Right forelimb (tissue), 1 donor: ENCODE data around the gene PKNOX2.
A peak's percentile ranks its signal among the peaks of the same experiment; 100 is the strongest.

ENCODE experiments used
- DNase-seq: peaks from one replicate; pipeline ENCODE4 v3.0.0-alpha.2; 2018

The PKNOX2 gene, protein sequence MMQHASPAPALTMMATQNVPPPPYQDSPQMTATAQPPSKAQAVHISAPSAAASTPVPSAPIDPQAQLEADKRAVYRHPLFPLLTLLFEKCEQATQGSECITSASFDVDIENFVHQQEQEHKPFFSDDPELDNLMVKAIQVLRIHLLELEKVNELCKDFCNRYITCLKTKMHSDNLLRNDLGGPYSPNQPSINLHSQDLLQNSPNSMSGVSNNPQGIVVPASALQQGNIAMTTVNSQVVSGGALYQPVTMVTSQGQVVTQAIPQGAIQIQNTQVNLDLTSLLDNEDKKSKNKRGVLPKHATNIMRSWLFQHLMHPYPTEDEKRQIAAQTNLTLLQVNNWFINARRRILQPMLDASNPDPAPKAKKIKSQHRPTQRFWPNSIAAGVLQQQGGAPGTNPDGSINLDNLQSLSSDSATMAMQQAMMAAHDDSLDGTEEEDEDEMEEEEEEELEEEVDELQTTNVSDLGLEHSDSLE

DNA sequence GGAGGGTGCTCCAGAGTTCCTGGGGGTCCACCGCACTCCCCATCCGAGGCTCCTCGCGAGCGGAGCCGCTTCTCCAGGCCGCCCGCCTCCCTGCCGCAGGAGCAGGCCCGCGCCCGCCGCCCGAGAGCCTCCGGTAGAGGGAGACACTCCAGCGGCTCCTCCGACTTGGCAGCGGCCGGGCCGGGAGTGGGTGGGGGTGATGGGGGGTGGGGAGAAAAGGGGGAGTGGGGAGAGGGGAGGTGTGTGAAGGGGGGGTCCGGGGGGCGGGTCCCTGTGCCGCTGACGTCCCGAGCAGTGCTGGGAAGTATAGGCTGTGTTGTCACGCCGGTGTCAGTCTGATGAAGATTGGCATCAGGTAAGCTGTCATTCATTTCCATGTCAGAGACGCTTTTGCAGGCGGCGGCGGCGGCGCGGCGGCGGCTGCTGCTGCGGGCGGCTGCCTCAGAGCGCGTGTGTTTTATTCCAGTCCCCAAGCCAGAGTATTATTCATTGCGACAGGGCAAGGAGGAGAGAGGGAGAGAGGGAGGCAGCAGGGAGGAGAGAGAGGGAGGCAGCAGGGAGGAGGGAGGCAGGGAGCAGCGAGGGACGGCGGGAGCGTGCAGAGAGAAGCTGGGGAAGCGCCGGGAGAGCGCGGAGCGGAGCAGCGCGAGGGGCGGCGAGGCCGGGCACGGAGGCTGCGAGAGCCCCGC is at the start of gene PKNOX2:
TSS of gene PKNOX2 (plus strand) at position 330 of the 689 bp plus-strand sequence. CDS start 186,555 bp downstream, outside the sequence.
- DNase-seq = peak; percentile 94

DNA sequence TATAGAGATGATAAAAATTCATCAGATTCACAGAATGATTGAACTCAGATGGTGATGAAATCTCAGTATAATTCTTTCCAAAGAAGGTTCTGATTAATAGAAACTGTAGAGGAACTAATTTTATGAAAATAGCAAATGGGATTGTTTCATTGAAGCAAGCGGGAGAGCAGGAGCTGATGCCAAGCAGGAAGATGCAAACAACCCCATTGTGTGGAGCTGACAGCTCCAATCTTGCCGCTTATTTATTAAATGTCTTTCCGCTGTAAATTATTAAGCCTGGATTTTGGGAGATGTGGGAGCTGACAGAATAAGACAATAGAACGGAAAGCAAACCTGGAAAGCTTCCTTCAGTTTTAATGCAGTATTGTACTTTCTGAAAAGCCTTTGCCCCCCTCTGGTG is 47.1 kb upstream of the PKNOX2 start:
- no peak for DNase-seq

DNA sequence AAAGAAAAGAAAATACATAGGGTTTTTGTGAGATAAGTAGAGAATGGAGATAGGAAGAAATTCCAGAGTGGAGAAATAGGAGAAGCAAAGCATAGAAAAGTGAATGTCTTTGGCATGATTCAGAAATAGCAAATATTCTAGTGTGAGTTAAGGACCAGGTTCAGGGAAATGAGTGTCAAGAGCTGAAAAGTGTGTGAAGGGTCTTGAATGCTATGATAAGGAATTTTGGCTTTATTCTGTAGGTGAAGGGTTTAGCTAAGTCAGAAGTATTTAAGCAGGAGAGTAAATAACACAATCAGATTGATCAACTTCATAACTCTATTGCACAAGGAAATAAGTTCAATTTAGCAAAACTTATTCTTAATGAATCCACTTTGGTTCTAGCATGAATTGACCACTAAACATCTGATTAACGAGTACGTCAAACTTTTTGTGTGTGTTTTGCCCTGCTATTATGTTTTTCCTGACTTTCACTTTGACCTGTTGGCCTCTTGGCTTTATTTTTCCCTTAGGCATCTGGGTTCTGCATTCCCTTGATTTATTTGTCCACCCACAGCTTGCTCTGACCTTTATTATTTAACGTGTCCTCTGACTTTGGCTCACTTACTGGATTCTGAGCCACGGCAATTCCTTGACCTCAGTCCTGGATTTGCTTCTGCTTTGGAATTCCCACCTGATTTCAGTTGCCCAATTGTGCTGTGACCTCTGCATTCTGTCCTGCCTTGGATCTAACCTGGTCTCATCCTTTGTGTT is 41.2 kb upstream of the PKNOX2 start:
- no peak for DNase-seq

DNA sequence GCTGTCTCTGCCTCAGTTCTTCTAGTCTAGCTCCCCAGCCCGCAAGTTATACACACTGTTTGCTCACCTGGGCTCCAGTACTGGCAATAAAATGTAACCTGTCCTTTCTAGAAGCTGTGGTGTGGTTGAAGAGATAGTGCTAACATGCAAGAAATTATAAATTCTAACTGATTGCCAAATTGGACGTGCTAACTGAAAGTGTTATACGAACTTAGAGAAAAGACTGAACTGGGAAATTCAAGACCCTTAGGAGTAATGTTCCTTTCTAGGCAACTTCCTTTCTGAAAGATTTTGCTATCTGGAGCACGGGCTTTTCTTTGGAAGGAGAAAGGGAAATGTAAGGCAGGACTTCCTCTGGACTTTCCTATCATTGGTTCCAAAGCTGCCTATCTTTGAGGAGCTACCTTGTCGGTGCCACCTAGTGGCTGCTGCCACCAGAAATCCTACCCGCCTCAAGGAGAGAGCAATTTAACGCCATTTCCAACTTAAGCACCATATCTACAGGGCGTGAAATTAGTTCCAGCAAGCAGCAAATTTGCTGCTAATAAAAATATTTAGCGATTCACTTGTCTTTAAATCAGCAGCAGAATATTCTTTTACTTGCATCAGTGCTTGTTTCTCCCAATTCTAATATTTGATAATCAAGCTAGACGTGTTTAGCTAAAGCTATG is 40.5 kb upstream of the PKNOX2 start:
- no peak for DNase-seq

DNA sequence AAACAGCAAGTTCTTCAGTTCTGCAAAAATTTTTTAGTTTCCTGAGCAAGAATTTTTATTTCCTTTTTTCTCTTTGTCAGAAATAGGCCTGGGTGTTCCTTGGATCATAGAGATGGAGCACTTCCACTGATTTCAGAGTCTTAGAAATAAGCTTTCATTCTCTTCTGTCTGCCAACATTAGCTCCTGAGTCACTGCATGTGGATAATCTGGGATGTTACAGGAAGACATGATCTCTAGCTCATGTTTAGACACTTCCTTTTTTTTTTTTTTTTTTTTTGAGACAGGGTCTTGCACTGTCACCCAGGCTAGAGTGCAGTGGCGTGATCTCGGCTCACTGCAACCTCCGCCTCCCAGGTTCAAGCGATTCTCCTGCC is 39.9 kb upstream of the PKNOX2 start:
- no peak for DNase-seq

DNA sequence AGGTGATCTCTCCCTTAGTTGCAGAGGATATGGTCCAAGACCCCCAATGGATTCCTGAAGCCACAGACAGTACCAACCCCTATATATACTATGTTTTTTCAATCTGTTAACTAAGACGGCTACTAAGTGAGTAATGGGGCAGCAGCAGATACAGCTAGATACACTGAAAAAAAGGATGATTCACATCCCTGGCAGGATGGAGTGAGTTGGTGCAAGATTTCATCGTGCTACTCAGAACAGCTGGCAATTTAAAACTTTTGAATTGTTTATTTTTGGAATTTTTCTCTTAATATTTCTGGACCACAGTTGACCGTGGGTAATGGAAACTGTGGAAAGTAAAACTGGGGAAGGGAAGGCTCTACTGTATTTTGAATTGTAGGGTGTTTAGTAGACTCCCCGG is 36.1 kb upstream of the PKNOX2 start:
- DNase-seq = no peak

DNA sequence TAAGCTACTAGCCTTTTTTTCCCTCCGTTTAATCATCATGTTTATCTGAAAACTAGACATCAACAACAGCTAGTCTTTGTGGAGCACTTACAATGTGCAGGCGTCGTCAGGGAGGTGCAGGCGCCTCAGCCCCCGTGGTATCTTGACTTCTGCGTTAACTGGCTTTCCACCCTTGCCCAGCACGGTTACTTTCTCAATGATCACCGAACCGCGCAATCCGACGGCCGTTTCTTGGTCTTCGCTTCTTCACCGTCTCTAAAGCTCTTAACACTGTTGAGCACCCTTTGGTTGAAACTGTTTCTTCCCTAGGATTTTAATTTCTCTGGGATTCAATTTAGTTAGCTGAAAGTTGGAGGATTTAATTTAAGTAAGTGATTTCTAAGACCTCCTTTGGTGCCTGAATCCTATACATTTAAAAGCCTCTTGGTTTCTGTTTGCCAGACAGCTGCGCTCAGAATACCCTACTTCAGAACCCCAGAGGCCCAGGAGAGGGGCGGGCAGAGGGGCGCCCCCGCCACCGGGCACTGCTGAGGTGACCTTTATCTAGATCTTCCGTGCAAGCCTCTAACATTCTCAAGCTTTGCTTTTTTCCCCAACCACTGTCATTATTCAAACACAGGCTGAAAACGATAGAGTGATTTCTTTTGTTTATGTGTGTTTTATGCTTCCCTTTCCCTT is 35.1 kb upstream of the PKNOX2 start:
- DNase-seq = no peak

DNA sequence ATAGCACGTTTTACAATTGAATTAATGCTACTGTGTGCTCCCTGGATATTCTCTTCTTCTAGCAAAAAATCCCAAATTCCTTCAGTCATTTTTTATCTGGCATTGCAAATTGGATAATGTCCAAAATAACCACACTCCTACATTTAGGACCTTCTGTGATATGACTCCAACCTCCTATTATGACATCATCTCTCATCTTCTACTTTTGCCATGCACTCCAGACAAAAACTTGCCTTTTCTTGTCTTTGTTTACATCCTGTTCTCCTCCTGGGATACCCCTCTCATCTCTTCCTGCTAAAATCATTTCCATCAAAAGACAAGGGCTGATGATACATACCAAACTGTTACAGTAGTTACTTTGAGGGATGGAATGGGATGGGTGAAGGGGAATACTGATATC is 32.5 kb upstream of the PKNOX2 start:
- no peak for DNase-seq

DNA sequence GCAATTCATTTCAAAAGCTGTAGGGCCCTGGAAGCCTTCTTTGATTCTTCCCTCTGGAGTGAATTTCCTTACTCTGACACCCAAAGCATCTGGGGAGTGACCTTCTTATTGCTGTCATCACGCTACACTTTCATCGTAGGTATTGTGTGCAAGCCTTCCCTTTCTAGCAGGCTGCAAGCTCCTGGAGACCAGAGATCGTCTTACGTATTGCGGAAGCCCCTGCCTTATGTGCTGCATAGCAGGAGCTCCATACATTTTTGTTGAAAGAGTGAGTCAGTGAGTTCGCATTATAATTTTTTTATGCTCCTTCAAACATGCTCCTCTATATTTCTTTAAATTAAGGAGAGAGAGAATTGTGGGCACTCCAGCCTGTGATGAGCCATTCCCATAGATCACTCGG is 32.0 kb upstream of the PKNOX2 start:
- no peak for DNase-seq

DNA sequence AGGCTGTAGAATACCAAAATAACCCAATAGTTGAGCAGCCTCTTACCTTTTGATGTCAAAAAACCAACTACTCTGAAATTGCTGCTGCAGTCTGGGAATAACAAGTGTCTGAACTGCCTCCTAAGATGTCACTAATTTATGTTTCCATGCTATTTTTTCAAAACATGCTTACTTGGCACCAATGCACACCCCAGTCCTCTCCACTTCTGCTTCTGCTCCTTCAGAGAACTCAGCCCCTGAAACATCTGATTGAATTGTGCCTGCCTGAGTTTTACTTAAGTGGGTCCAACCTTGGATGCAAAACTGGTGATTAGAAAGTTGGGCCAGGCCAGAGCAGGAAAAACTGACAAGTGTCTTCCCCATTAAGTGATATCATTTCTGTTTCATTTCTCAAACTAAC is 28.6 kb upstream of the PKNOX2 start:
- DNase-seq = no peak

DNA sequence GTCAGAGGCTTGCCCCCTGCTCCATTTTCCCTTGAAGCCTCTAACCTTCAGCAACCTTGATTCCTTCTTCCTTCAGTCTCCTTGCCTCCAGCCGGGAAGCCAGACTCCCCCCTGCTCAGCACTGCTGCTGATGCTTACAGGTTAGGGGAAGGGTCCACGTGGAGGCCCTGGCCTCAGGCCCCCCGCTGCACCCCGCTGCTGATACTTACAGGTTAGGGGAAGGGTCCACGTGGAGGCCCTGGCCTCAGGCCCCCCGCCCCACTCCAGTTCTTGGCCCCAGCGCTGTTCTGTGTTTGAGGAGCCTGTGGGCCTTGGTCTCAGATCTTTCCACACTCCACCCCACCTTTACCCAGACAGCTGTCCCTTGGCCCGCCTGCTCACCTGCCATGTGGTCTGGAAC is 25.6 kb upstream of the PKNOX2 start:
- DNase-seq = no peak

DNA sequence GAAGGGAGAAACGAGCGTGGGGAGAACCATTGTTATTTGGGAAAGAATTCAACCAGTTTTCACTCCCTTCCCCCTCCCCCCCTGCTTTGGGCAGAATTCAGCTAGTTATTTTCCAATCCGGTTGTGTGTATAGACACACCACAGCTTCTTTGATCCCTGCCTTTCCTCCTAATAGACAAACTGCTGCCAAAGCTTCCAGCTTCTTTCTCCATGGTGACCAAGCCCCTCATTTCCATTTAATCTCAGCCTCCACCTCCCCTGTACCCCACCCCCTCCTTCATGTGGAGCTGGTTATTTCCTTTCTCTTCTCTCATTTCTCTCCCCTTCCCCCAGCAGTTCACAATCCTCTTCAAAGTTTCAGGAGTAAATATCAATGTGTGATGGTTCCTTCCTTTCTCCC is 24.8 kb upstream of the PKNOX2 start:
- DNase-seq = no peak

DNA sequence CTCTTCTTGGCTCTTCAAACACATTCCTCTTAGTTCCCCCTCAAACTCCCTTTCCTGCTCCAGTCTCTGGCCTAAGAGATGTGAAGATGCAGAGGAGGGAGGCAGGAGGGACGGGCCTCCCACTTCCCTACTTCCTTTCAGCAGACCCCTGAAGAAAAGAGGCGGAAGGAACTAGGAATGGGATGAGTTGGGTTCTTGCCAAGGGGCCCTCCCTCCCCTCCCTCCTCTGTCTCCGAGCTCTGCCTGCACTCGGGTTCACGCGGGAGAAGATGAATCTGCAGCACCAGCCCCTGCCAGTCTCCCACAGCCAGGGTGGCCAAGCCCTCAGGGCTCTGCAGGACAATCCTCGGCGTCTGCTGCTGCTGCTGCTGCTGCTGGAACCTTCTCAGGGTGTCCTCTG is 24.3 kb upstream of the PKNOX2 start:
- no peak for DNase-seq

DNA sequence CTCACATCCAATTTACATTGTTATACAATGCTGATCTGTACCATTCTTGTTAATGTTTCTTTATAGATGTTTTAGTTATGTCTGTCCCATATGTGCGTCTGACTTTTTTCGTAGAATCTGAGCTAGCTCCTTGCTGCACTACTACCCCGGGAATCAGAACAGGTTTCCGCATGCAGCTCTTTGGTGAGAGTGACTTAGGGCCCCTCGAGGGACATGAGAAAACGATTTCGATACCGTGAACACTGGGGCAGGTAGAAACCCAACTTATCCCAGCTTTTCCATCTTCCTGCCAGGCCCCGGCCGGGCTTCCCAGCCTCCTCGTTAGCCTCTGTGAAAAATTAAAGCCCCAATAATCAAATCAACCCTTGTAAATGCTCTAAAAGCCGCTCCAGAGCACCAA is 23.4 kb upstream of the PKNOX2 start:
- DNase-seq = no peak

DNA sequence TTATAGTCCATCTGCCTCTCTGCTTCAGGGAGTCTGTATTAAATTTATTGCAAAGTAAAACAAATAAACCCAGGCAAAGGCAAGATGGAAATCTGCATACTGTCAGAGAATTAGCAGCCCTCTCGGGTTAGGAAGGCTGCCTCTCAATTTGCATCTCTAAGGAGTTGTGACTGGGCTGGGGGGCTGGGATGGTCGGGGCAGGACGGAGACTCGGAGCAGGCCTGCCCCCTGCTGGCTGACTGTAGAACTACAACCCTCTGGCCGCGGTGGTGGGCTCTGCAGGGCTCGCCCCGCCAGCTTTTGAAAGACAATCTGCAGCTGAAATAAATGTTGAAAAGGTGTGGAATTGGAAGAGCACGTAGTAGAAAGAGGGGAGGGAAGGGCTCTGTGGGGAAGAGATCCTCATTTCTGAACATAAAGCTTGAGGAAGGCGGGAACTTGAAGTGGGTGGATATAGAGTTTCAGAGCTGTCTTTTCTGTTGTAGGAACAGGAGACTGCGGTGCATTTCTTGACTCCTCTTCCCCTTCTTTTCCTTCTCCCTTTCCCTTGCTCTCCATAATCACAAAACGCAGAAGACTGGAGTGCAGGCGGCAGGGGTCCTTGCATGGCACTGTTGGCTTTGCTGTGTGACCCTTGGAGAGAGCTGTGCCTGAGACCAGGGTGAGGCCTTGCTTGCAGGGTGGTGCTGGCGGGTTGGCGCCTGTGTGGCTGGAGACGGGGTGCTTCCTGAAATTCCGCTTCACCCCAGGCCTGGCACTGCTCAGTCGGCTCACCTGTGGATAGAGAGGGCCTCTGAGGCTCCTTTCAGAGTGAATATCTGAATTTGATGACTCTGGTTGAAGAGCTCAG is 22.6 kb upstream of the PKNOX2 start:
- DNase-seq = peak; percentile 81

DNA sequence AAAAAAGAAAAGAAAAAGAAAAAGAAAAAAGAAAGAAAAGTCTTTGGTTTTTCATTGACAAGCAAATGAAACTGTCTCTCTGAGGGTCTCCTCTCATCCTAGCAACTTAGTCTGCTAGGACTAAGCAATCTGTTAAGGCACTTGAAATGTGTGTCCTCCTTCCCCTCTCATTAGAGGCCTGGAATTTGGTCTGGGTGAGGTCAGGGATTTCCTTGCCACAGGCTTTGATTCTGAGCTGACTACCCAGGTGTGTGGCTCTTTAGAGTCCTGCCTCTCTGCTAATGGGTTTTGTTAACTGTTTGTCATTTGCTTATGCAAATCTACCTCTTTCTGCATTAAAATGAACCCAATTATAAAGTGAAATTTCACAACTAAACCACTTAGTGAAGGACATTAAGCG is 18.3 kb upstream of the PKNOX2 start:
- DNase-seq = no peak

DNA sequence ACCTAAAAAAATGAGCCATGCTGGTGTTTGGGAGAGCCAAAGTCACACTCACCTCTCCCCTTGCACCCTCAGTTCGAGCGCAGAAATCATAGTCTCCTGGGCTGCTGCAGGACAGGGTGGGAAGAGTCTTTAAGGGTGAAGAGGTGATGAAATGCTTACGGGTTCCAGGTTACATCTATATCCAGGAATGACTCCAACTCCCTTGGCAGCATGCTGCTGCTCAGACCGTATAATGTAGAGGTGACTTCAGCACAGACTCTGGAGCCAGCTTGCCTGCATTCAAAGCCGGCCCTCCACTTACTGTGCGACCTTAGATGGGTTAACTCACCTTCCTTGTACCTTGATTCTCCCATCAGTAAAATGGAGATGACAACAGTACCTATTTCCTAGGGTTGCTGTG is 17.3 kb upstream of the PKNOX2 start:
- DNase-seq = peak; percentile 43

DNA sequence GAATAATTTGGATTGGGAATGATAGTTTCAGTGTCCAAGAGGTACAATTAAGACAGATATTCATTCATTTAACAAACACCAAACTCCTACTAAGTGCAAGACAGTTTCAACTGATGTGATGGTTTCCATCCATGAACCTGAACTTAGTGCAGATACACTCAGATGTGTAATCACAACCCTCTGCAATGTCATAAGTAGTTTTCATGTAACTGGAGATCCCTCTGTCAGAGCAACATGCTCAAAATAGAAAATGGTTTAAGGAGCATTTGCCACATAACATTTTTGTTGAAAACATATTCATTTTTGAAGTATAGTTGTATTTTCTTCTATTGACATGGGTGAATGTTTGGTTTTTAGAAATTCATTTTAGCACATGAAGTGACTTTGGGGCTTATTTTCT is 16.5 kb upstream of the PKNOX2 start:
- DNase-seq = no peak

DNA sequence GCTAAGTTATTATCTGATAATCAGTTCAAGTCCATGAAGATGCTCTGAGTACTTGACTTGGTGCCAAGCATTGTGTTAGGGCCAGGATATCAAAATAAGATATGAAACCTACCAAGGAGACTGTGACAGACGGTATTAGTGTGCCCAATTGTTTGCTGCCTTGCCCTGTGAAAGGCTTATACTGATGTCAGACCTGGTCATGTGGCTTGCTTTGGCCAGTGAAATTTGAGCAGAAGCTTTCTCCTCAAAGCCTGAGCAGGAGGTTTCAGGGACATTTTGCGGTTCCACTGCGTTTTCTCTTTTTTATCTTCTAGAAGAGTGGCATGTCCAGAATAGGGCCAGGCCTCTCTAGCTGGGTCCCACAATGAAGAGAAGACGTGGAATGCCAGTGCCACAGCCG is 15.8 kb upstream of the PKNOX2 start:
- peak; percentile 19 for DNase-seq

DNA sequence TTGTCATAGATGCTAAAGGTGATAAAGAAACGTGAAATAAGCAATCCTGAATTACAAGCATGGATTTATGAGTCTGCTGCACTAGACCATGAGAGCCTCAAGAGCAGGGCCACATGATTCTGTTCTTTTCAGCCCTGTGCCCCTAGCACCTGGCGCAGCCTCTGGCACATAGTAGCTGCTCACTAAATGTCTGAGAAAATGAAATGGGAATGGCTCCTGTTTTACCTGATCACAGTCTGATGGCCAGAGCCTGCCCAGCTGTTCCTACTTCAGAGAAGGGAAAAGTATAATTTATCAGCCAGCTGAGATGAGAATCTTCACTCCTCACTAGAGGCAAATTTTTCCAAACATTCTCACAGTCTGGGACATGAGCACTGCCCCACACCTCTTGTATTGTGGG is 10.7 kb upstream of the PKNOX2 start:
- no peak for DNase-seq

DNA sequence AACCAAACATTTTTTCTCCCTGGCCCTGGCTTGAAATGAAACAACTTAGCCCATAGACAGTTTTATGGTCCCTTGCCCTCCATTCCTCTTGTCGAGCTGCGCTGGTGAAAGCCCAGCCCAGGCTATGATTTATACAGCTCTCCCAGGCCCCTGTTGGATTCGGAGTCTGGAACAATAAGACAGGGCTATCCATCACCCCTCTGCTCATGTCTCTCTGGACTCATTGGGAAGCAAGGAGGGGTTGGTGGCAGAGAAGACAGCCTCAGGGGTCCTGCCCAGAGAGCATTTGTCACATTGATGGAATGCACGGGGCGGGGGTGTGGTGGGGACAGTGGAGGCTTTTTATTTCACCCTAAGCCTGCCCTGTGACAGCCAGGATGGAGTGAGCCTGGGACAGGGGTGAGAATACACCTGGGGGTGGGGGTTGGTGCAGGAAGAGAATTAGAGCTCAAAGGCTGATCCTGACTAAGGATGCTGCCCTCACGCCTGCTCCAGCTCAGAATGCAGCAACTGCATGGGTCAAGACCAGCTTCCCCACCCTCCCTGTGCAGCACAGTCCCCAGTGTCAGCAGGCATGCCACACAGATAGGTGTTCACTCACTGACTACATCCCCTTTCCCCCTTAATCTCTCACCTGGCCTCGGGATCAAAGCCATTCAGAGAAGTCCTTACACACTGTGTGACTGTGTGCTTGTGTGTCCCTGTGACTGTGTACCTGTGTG is 10.0 kb upstream of the PKNOX2 start:
- DNase-seq = peak; percentile 35
